ENCODE measurements around the gene AKAP12. TPM values are rescaled to one million over a fixed set of nuclear protein-coding genes. Genes with fewer than 3 reads are reported as not detected.
"Not testable (repeated sequence)": the region's sequence is repeated elsewhere in the genome, so short reads cannot be mapped to it uniquely, and the experiment has no call there.

AKAP12 gene
- total RNA-seq, 1 donor from 2014 or later, result 15.1 TPM

GRCh38 chr6:151324488-151324825 lies 84.7 kb downstream of the AKAP12 start:
- DNase-seq (no peak), ATAC-seq (no peak)
- intact Hi-C loops (cut with micrococcal nuclease), result loop anchor here (5.0 kb wide), 1 partner anchor 312 kb away; no protein-coding TSS in a partner anchor

GRCh38 chr6:151325075-151326050 lies 85.6 kb downstream of the AKAP12 start:
- intact Hi-C loops (cut with micrococcal nuclease), result no loop called here
- peak; percentile 73 for DNase-seq
- peak; percentile 78 for ATAC-seq

- intact Hi-C loops (cut with micrococcal nuclease), result no loop called here
- no peak for DNase-seq
- ATAC-seq, result no peak
Observed at GRCh38 chr6:151326116-151326825, 86.5 kb downstream of the AKAP12 start.

- DNase-seq (no peak), ATAC-seq (no peak)
- intact Hi-C loops (cut with micrococcal nuclease), result no loop called here
Observed at GRCh38 chr6:151327101-151327500, 87.3 kb downstream of the AKAP12 start.

GRCh38 chr6:151330130-151330696 lies 90.4 kb downstream of the AKAP12 start:
- intact Hi-C loops (cut with micrococcal nuclease), result no loop called here
- DNase-seq, result no peak
- no peak for ATAC-seq

- ATAC-seq (no peak), DNase-seq (no peak)
- intact Hi-C loops (cut with micrococcal nuclease), result loop anchor here (2.0 kb wide), 1 partner anchor 443 kb away; no protein-coding TSS in a partner anchor
Observed at GRCh38 chr6:151335930-151336329, 96.2 kb downstream of the AKAP12 start.

- ATAC-seq (no peak), DNase-seq (no peak)
- intact Hi-C loops (cut with micrococcal nuclease), result no loop called here
Observed at GRCh38 chr6:151338651-151339200, 99.0 kb downstream of the AKAP12 start.

- ATAC-seq, result no peak
- no peak for DNase-seq
- intact Hi-C loops (cut with micrococcal nuclease), result no loop called here
Observed at GRCh38 chr6:151339369-151339768, 99.6 kb downstream of the AKAP12 start.

- intact Hi-C loops (cut with micrococcal nuclease), result no loop called here
- ATAC-seq (no peak), DNase-seq (no peak)
Observed at GRCh38 chr6:151340219-151340978, 100.6 kb downstream of the AKAP12 start.

- intact Hi-C loops (cut with micrococcal nuclease), result no loop called here
- ATAC-seq (no peak), DNase-seq (no peak)
Observed at GRCh38 chr6:151341476-151342195, 101.9 kb downstream of the AKAP12 start.

- ATAC-seq; intact Hi-C loops (cut with micrococcal nuclease); DNase-seq: not testable (repeated sequence)
Observed at GRCh38 chr6:151342750-151343149, 103.0 kb downstream of the AKAP12 start.

GRCh38 chr6:151349651-151350270 lies 110.0 kb downstream of the AKAP12 start:
- no peak for ATAC-seq
- no peak for DNase-seq
- intact Hi-C loops (cut with micrococcal nuclease), result no loop called here

GRCh38 chr6:151350442-151351145 lies 110.8 kb downstream of the AKAP12 start:
- intact Hi-C loops (cut with micrococcal nuclease), result no loop called here
- ATAC-seq (no peak), DNase-seq (no peak)

GRCh38 chr6:151351146-151351700 lies 111.5 kb downstream of the AKAP12 start:
- intact Hi-C loops (cut with micrococcal nuclease), result no loop called here
- DNase-seq (no peak), ATAC-seq (no peak)

GRCh38 chr6:151351731-151352130 lies 112.0 kb downstream of the AKAP12 start:
- DNase-seq, result no peak
- intact Hi-C loops (cut with micrococcal nuclease), result no loop called here
- ATAC-seq, result no peak

GRCh38 chr6:151352410-151353396 lies 112.9 kb downstream of the AKAP12 start:
- intact Hi-C loops (cut with micrococcal nuclease), result no loop called here
- DNase-seq (no peak), ATAC-seq (no peak)
